Measurements from ENCODE around the gene CCDC92B. TPM values are rescaled to one million over a fixed set of nuclear protein-coding genes. Genes with fewer than 3 reads are reported as not detected.

Gene CCDC92B
- total RNA-seq, 1 donor from 2014 or later, result 0.16 TPM

- intact Hi-C loops (cut with DNase I), result no loop called here
- ATAC-seq, result no peak
- DNase-seq (ENCODE audit: missing footprints), result peak; percentile 34
Observed at GRCh38 chr17:2780931-2781454, 31.5 kb upstream of the CCDC92B start.

- intact Hi-C loops (cut with DNase I), result no loop called here
- peak; percentile 50 for DNase-seq (ENCODE audit: missing footprints)
- no peak for ATAC-seq
Observed at GRCh38 chr17:2780256-2780655, 30.8 kb upstream of the CCDC92B start.

- intact Hi-C loops (cut with DNase I), result no loop called here
- DNase-seq (ENCODE audit: missing footprints), result peak; percentile 9
- no peak for ATAC-seq
Observed at GRCh38 chr17:2779545-2779944, 30.1 kb upstream of the CCDC92B start.

GRCh38 chr17:2778489-2778888 is 29.0 kb upstream of the CCDC92B start:
- intact Hi-C loops (cut with DNase I), result no loop called here
- no peak for ATAC-seq
- DNase-seq (ENCODE audit: missing footprints), result no peak

GRCh38 chr17:2777242-2777867 is 27.9 kb upstream of the CCDC92B start:
- no peak for ATAC-seq
- peak; percentile 18 for DNase-seq (ENCODE audit: missing footprints)
- intact Hi-C loops (cut with DNase I), result no loop called here

GRCh38 chr17:2776589-2777241 is 27.3 kb upstream of the CCDC92B start:
- DNase-seq (ENCODE audit: missing footprints), result peak; percentile 41
- ATAC-seq, result no peak
- intact Hi-C loops (cut with DNase I), result no loop called here

- intact Hi-C loops (cut with DNase I), result no loop called here
- DNase-seq (ENCODE audit: missing footprints), result peak; percentile 8
Observed at GRCh38 chr17:2775206-2775605, 25.8 kb upstream of the CCDC92B start.

GRCh38 chr17:2770129-2770528 is 20.7 kb upstream of the CCDC92B start:
- intact Hi-C loops (cut with DNase I), result no loop called here
- ATAC-seq (no peak), DNase-seq (ENCODE audit: missing footprints) (peak; percentile 28)

More at GRCh38 chr17:2775206-2775605, 25.8 kb upstream of the CCDC92B start:
- ATAC-seq, result no peak

GRCh38 chr17:2758870-2759269 is 9.4 kb upstream of the CCDC92B start:
- no peak for ATAC-seq
- intact Hi-C loops (cut with DNase I), result no loop called here
- DNase-seq (ENCODE audit: missing footprints), result no peak

GRCh38 chr17:2755891-2756724 is 6.7 kb upstream of the CCDC92B start:
- DNase-seq (ENCODE audit: missing footprints) (no peak), ATAC-seq (no peak)
- intact Hi-C loops (cut with DNase I), result no loop called here

GRCh38 chr17:2751491-2751890 is 2.0 kb upstream of the CCDC92B start:
- no peak for DNase-seq (ENCODE audit: missing footprints)
- intact Hi-C loops (cut with DNase I), result no loop called here
- no peak for ATAC-seq

GRCh38 chr17:2750721-2751120 is 1.3 kb upstream of the CCDC92B start:
- DNase-seq (ENCODE audit: missing footprints) (no peak), ATAC-seq (no peak)
- intact Hi-C loops (cut with DNase I), result no loop called here

- DNase-seq (ENCODE audit: missing footprints), result peak; percentile 86
- peak; percentile 89 for ATAC-seq
- intact Hi-C loops (cut with DNase I), result no loop called here
Observed at GRCh38 chr17:2749784-2750181, 331 bp upstream of the CCDC92B start.

GRCh38 chr17:2745317-2746037 is 4.0 kb downstream of the CCDC92B start:
- intact Hi-C loops (cut with DNase I), result no loop called here
- no peak for DNase-seq (ENCODE audit: missing footprints)
- ATAC-seq, result peak; percentile 42

- intact Hi-C loops (cut with DNase I), result no loop called here
- ATAC-seq (no peak), DNase-seq (ENCODE audit: missing footprints) (no peak)
Observed at GRCh38 chr17:2737693-2738092, 11.8 kb downstream of the CCDC92B start.

- intact Hi-C loops (cut with DNase I), result no loop called here
- DNase-seq (ENCODE audit: missing footprints), result no peak
Observed at GRCh38 chr17:2736956-2737355, 12.5 kb downstream of the CCDC92B start.

GRCh38 chr17:2735896-2736295 is 13.6 kb downstream of the CCDC92B start:
- DNase-seq (ENCODE audit: missing footprints) (no peak), ATAC-seq (no peak)
- intact Hi-C loops (cut with DNase I), result no loop called here

More at GRCh38 chr17:2736956-2737355, 12.5 kb downstream of the CCDC92B start:
- no peak for ATAC-seq

- intact Hi-C loops (cut with DNase I), result no loop called here
- DNase-seq (ENCODE audit: missing footprints) (no peak), ATAC-seq (no peak)
Observed at GRCh38 chr17:2734939-2735338, 14.5 kb downstream of the CCDC92B start.

GRCh38 chr17:2731807-2732206 is 17.6 kb downstream of the CCDC92B start:
- DNase-seq (ENCODE audit: missing footprints) (no peak), ATAC-seq (no peak)
- intact Hi-C loops (cut with DNase I), result no loop called here

Measured in Right ventricle myocardium inferior (tissue), 1 donor.